CD4-positive, alpha-beta T cell treated with Interleukin-4 for 1 hour (primary cell): ENCODE results near the gene CKAP2.
"Not testable (repeated sequence)": the region's sequence is repeated elsewhere in the genome, so short reads cannot be mapped to it uniquely, and the experiment has no call there.

ENCODE experiments used
- DNase-seq, 2 donors: peaks; one replicate each; pipeline ENCODE4 v3.0.0-alpha.2; 2020 to 2022

The CKAP2 gene

GRCh38 chr13:52454820-52455676, at the start of gene CKAP2:
TSS of gene CKAP2 (plus strand) at chr13:52455478. CDS start at chr13:52455557, 79 bp downstream.
- DNase-seq: peak; percentile 94

DNA sequence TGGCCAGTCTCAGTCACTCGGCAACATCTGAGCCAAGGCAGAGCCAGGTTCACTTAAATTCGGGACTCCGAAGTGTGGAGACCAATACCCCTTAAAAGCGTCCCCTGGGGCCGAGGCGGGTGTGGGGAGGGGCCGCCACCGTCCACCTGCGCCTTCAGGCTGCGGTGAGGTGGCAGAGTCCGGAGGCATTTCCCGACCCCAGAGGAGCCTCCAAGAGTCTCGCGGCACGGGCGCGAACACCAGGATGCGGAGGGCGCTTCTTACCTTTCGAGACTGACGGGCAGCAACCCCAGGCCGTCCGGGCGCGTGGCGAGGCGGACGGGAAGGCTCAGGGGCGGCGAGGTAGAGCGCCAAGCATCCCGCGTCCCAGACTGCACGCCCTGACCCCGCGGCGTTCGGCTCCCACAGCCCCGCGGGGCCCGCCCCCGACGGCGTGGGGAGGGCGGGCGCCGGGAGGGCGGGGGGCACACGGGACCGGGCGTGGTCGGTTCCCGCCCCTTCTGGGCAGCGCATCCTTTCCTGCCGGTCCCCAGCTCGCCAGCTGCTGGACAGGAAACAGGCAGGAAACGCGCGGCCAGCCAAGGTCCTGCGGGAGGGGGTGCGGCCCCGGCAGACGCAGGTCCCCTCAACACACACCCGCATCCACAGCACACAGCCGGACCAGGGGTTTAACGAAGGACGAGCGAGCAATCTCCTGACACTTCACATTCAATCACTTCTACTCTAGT, 49.3 kb upstream of the CKAP2 start, which contains the start of gene THSD1:
Gene THSD1, minus strand, starts transcription at position 406 of the 728 bp plus-strand sequence. CDS start 3,572 bp downstream, outside the sequence.
- DNase-seq: no peak

GRCh38 chr13:52406629-52407028, 48.6 kb upstream of the CKAP2 start:
- DNase-seq: no peak

- DNase-seq: not testable (repeated sequence)
Observed at GRCh38 chr13:52407436-52407835, 47.8 kb upstream of the CKAP2 start.

DNA sequence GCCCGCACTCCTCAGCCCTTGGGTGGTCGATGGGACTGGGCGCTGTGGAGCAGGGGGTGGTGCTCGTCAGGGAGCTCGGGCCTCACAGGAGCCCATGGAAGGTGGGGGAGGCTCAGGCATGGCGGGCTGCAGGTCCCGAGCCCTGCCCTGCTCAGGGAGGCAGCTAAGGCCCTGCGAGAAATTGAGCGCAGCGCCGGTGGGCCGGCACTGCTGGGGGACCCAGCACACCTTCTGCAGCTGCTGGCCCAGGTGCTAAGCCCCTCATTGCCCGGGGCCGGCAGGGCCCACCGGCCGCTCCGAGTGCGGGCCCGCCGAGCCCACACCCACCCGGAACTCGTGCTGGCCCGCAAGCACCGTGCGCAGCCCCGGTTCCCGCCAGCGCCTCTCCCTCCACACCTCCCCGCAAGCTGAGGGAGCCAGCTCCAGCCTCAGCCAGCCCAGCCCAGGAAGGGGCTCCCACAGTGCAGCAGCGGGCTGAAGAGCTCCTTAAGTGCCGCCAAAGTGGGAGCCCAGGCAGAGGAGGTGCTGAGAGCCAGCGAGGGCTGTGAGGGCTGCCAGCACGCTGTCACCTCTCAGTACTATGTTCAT, 47.1 kb upstream of the CKAP2 start:
- not testable (repeated sequence) for DNase-seq

DNA sequence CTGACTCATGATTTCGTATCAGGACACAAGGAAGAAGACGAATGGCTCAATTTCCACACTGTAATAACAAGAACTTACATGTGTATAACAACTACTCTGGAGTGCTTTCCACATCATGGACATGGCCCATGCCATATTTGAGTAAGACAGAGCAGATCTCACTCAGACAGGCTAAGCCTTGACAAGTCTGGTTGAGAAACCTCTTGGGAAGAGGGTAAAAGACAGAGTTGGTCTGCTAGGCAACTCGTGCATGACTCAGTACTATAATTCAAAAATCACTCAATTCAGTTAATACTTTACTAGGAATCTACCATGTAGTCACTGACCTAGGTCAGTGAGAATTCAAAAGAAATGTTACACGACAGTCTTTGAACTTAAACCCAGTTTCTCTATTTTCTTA, 43.6 kb upstream of the CKAP2 start:
- no peak for DNase-seq

- DNase-seq: no peak
Observed at GRCh38 chr13:52412128-52412527, 43.1 kb upstream of the CKAP2 start.

- no peak for DNase-seq
Observed at GRCh38 chr13:52414051-52414450, 41.2 kb upstream of the CKAP2 start.

DNA sequence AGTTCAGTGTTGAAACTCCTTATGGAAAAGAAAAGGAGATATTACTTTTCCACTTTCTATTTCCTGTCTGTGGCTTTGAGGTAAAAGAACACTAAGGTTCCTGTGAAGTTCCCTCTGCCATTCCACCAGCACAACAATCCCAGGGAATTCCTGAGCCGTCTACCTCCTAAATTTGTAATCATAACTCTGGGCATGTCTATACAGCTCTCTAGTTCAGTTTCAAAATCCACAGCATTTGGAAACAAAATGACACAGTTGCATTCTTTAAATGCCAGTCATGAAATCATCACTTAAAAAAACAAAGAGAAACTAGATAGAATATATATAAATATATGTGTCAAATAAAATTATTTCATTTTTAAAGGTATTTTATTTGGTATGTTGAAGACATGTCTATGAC, 40.3 kb upstream of the CKAP2 start:
- no peak for DNase-seq

DNA sequence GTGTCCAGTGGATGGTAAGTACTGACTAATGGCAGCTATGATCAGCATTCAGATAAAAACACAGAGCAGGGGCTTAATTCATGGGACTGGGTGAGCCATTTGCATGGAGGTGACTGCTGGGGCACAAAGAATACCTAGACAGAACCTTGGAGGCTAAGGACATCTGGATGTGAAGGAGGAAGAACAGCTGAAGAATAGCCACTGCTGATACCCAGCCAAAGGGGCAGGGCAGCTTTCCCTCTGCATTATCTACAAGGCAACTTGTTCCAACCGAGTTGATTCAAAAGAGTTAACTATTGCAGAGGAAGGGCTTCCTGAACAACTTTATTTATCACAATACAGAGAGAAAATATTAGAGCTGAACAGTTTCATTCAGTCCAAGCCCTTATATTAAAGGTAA, 36.2 kb upstream of the CKAP2 start:
- DNase-seq: no peak

GRCh38 chr13:52421216-52421615, 34.1 kb upstream of the CKAP2 start:
- DNase-seq: no peak

DNA sequence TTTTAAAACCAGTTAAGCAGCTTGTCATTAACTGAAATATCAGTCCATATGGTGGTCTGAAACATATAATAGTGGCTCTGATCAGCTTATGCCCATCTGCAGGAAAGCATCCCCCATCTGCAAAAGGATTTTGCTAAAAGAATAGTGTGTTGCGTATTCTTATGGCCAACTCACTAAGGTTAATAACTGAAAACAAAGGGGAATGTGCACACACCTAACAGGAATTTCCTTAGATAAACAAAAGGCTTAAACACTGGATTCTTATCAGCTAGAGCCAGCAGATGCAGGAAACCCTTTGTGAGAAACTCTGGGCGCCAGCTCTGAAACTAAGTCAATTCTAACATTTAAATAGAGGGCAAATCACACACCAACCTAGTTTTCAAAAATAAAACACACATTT, 27.0 kb upstream of the CKAP2 start:
- DNase-seq: no peak

DNA sequence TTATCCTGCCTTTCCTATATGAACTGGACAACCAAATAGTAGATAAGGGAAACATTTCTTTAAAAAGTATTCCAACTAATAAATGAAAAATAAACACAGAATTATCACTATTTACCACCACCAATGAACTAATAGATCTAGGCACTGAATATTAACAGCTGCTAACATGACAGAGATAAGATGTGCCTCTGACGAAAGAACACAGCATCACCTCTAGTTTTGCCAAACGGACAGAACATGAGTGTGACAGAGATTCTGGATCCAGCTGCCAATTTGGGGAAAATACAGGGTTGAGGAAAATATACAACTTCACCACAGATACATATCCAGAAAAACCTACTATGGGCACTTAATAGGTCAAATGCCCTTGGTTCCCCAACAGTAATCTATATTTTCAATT, 22.8 kb upstream of the CKAP2 start:
- DNase-seq: no peak

- no peak for DNase-seq
Observed at GRCh38 chr13:52446265-52446664, 9.0 kb upstream of the CKAP2 start.

DNA sequence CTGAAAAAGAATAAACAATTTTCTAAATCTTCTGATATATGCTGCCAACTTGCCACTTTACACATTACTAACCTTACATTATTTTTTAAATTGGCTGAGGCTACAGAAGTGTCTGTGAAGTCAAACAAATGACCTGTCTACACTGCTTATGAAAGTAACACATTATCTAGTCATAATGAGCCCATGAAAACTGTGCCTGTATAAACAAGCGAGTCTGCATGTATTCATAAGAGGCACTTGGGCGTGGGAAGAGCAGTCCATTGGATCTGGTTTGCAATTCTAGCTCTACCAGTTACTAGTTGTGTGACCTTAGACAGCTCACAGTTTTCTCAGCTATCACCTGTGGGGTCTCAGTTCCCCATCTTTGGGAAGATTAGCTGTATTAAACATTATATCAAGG, 7.9 kb upstream of the CKAP2 start:
- no peak for DNase-seq

- DNase-seq: no peak
Observed at GRCh38 chr13:52447815-52448552, 7.3 kb upstream of the CKAP2 start.

DNA sequence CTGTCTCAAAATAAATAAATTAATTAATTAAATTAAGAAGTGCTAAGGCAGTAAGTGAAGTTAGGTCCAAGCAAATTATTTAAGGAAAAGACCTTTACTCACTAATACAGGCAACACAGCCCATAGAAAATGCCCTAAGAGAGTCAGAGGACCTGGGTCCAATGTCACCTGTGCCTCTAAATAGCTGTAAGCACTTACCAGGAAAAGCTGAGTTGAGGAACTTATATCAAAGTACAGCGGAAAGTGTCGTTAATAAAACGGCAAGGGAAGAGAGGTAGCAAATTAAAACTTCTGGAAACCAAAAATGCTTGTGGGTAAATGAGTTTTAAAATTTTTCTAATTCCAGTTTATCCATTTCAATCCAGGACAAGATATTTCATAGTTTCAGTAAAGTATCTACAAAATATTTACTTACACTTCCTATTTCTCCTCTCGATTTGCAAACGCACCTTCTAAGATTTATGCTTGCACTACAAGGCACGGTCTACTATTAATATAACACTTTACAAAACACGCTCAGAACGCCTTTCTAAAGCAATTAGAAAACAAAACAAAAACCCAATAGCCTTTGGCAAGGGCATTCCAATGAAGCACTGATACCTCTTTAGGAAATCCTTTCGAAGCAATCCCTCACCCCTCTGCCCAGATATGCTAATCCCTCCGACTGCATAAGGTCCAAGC, 5.8 kb upstream of the CKAP2 start:
- no peak for DNase-seq

GRCh38 chr13:52450012-52450792, 5.1 kb upstream of the CKAP2 start, which contains the start of gene VPS36:
TSS of gene VPS36 (minus strand) at chr13:52450634. CDS start at chr13:52450594, 40 bp downstream.
- peak; percentile 94 to 95 for DNase-seq

- no peak for DNase-seq
Observed at GRCh38 chr13:52450793-52451116, 4.5 kb upstream of the CKAP2 start.

DNA sequence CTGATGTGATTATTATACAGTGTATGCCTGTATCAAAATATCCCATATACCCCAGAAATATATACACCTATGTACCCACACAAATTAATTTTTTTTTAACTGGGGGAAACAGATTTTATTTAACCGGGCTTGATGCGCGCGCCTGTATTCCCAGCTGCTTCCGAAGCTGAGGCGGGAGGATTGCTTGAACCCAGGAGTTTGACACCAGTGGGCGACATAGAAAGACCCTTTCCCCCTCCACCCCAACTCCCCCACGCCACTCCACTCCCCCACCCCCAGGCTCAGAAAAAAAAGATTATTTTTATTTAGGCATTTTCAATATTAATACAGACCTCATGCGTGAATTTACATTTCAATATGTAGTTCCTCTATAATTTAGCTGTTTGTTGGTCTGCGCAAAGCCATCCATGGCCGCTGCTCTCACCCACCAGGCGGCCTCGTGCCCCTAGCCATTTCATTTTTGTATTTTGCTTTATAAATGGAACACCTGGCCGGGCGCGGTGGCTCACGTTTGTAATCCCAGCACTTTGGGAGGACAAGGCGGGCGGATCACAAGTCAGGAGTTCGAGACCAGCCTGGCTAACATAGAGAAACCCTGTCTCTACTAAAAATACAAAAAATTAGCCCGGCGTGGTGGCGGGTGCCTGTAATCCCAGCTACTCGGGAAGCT, 4.0 kb upstream of the CKAP2 start:
- no peak for DNase-seq

GRCh38 chr13:52452470-52452869, 2.8 kb upstream of the CKAP2 start:
- DNase-seq: no peak
